ENCODE data around the gene ASTL.

Gene ASTL

DNA sequence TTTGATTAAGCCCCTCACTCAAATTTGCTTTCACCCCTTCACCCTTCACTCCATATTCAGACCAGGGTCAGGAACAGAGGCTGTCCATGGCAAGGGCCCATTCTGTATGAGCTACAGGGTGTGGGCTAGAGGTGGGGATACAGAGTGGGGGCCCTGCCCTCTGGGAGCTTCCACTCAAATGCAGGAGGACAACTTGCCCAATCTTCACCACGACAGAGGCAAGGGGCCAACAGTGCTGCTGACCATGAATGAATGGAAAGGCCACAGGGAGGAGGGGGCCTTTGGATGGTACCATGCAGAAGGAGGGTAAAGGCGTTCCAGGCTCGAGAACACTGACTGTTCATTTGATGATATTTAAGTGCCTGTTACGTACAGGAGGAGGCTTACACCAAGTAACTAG lies 44.8 kb downstream of the ASTL start:
- TF ChIP-seq, protein P1, sequence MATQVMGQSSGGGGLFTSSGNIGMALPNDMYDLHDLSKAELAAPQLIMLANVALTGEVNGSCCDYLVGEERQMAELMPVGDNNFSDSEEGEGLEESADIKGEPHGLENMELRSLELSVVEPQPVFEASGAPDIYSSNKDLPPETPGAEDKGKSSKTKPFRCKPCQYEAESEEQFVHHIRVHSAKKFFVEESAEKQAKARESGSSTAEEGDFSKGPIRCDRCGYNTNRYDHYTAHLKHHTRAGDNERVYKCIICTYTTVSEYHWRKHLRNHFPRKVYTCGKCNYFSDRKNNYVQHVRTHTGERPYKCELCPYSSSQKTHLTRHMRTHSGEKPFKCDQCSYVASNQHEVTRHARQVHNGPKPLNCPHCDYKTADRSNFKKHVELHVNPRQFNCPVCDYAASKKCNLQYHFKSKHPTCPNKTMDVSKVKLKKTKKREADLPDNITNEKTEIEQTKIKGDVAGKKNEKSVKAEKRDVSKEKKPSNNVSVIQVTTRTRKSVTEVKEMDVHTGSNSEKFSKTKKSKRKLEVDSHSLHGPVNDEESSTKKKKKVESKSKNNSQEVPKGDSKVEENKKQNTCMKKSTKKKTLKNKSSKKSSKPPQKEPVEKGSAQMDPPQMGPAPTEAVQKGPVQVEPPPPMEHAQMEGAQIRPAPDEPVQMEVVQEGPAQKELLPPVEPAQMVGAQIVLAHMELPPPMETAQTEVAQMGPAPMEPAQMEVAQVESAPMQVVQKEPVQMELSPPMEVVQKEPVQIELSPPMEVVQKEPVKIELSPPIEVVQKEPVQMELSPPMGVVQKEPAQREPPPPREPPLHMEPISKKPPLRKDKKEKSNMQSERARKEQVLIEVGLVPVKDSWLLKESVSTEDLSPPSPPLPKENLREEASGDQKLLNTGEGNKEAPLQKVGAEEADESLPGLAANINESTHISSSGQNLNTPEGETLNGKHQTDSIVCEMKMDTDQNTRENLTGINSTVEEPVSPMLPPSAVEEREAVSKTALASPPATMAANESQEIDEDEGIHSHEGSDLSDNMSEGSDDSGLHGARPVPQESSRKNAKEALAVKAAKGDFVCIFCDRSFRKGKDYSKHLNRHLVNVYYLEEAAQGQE (IDR thresholded peaks at IDR 0.05; ENCODE audit: low read depth), result no peak
- no peak for TF ChIP-seq EP300 (IDR thresholded peaks at IDR 0.05; ENCODE audit: borderline replicate concordance)
- no peak for TF ChIP-seq FOXM1 (IDR thresholded peaks at IDR 0.05; ENCODE audit: borderline replicate concordance, low read depth)
- TF ChIP-seq TEAD4 (IDR thresholded peaks at IDR 0.05), result no peak
- TF ChIP-seq EGR1 (IDR thresholded peaks at IDR 0.05), result no peak
- TF ChIP-seq, protein P2, sequence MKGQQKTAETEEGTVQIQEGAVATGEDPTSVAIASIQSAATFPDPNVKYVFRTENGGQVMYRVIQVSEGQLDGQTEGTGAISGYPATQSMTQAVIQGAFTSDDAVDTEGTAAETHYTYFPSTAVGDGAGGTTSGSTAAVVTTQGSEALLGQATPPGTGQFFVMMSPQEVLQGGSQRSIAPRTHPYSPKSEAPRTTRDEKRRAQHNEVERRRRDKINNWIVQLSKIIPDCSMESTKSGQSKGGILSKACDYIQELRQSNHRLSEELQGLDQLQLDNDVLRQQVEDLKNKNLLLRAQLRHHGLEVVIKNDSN (IDR thresholded peaks at IDR 0.05), result no peak
- TF ChIP-seq CEBPB (IDR thresholded peaks at IDR 0.05), result no peak
- no peak for TF ChIP-seq RAD21 (IDR thresholded peaks at IDR 0.05; ENCODE audit: low read depth)
- no peak for TF ChIP-seq TAF1 (IDR thresholded peaks at IDR 0.05; ENCODE audit: low read depth)
- no peak for TF ChIP-seq CREB1 (IDR thresholded peaks at IDR 0.05; ENCODE audit: low read depth)
- TF ChIP-seq MAX (IDR thresholded peaks at IDR 0.05), result no peak
- TF ChIP-seq ZBTB7A (IDR thresholded peaks at IDR 0.05; ENCODE audit: low read depth), result no peak
- TF ChIP-seq NFIC (IDR thresholded peaks at IDR 0.05), result no peak
- TF ChIP-seq TCF12 (IDR thresholded peaks at IDR 0.05; ENCODE audit: low read depth), result no peak

DNA sequence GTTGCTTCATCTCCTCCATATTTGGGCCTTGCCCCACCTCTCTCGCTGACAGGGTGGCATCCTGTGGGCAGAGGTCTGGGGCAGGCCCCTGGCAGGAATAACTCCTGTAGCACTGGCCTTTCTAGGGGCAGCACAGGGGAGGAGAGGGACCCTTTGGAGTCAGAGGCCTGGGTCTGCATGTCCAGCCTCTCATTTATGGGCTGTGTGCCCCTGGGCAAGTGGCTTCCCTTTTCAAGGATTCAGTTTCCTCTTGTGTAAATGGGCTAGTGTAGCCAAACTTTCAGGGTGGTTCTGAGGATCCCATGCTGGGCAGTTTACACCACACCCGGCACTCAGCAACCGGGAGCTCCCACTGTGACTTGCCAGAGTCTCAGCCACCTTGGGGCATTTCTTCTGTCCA lies 45.4 kb downstream of the ASTL start:
- TF ChIP-seq, protein P2 (IDR thresholded peaks at IDR 0.05), result no peak

- TF ChIP-seq RAD21 (IDR thresholded peaks at IDR 0.05; ENCODE audit: low read depth) (no peak), EP300 (IDR thresholded peaks at IDR 0.05; ENCODE audit: borderline replicate concordance) (no peak), NFIC (IDR thresholded peaks at IDR 0.05) (no peak), MAX (IDR thresholded peaks at IDR 0.05) (no peak), TEAD4 (IDR thresholded peaks at IDR 0.05) (no peak), CEBPB (IDR thresholded peaks at IDR 0.05) (no peak)
Observed at GRCh38 chr2:96092573-96092877, 45.8 kb downstream of the ASTL start.

DNA sequence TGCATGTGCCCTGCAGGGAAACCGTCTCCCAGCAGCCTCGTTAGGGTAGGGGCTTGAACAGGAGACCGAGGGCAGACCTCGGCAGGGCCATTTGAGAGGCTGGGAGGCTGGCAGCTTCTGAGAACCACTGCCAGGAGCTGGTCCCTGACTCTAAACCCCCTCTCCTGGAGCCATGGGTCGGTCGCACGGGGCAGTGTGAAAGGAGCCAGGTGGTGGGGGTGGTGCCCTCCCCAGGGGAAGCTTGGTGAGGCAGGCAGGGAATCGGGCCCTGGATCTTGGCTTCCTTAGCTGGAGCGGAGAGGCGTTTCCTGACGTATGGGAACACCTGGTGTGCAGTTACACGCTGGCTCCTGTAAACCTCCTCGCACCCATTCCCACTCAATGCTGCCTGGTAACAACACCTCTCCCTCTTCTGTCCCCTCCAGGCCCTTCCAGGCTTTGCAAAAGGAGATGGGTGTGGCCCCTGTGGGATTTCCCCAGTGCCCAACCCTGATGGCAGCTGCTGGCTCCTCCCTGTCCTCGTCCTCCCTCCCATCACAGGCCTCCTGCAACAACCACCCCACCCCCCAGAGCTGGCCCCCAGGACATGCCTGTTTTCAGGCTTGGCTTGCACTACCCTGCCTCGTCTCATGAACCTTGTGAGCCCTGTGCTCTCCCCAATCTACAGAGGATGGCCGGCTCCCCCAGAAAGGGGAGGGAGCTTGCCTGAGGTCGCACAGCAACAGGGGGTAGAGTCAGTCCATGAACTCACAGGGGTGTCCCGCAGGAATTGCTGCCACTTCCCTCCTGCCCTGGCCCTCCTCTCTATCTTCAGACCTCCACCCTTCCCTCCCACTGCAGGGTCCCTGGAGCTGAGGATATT lies 46.4 kb downstream of the ASTL start:
- TF ChIP-seq, protein P1 (IDR thresholded peaks at IDR 0.05; ENCODE audit: low read depth), result no peak
- TF ChIP-seq ZBTB7A (IDR thresholded peaks at IDR 0.05; ENCODE audit: low read depth) (no peak), EP300 (IDR thresholded peaks at IDR 0.05; ENCODE audit: borderline replicate concordance) (no peak), TCF12 (IDR thresholded peaks at IDR 0.05; ENCODE audit: low read depth) (no peak), MAX (IDR thresholded peaks at IDR 0.05) (no peak), NFIC (IDR thresholded peaks at IDR 0.05) (no peak), RAD21 (IDR thresholded peaks at IDR 0.05; ENCODE audit: low read depth) (no peak), FOXM1 (IDR thresholded peaks at IDR 0.05; ENCODE audit: borderline replicate concordance, low read depth) (no peak), TEAD4 (IDR thresholded peaks at IDR 0.05) (no peak), CREB1 (IDR thresholded peaks at IDR 0.05; ENCODE audit: low read depth) (no peak), CEBPB (IDR thresholded peaks at IDR 0.05) (no peak), TAF1 (IDR thresholded peaks at IDR 0.05; ENCODE audit: low read depth) (no peak)
- TF ChIP-seq, protein P2 (IDR thresholded peaks at IDR 0.05), result no peak

DNA sequence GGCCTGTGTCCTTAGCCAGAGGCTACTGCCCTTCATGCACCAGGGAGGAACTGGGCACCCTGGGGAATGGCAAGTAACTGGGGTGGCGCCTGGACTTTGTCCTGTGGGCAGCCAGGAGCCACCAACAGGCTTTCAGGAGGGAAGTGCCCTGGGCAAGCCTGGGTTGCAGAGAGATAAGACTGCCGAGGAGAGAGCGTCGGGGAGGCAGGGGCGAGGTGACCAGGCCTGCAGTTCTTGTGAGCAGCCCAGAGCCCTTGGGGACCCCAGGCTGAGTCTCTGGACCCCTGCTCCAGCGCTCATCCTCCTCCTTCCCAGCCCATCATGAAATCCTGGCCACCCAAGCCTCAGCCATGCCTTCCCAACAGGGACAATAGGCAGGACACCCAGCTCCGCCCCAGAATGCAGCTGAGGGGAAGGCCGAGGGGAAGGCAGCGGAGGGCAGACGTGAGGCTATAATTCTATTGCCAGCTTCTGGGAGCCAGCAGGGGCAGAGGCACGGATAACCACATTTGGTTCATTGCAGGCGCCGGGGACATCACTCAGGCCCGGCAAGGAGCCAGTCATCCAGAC lies 47.1 kb downstream of the ASTL start:
- TF ChIP-seq CREB1 (IDR thresholded peaks at IDR 0.05; ENCODE audit: low read depth) (no peak), EP300 (IDR thresholded peaks at IDR 0.05; ENCODE audit: borderline replicate concordance) (no peak), FOXM1 (IDR thresholded peaks at IDR 0.05; ENCODE audit: borderline replicate concordance, low read depth) (no peak), TAF1 (IDR thresholded peaks at IDR 0.05; ENCODE audit: low read depth) (no peak)
- TF ChIP-seq, protein P1 (IDR thresholded peaks at IDR 0.05; ENCODE audit: low read depth), result no peak
